ENCODE data around the gene ADTRP.
A peak's percentile ranks its signal among the peaks of the same experiment; 100 is the strongest.

Gene ADTRP

GRCh38 chr6:11702089-11702488, 76.5 kb downstream of the ADTRP start:
- Histone ChIP-seq H3K27ac (ENCODE audit: low read depth, low read length) (no peak overlapping the region), H4K20me1 (ENCODE audit: low read depth, low read length) (no peaks in the 10 kb centered on the region), H3F3A (ENCODE audit: insufficient read depth) (no peaks in the 10 kb centered on the region), H3K9me3 (ENCODE audit: insufficient read depth, low read length) (no peaks in the 10 kb centered on the region), H3K4me3 (ENCODE audit: insufficient read depth, low read length, poor library complexity, severe bottlenecking) (no peak overlapping the region), H3K27me3 (ENCODE audit: low read length) (0 out of 2 replicates have a peak, but pooled peaks cover 3% of the 10 kb centered on the region), H3K9me2 (replicated peaks; ENCODE audit: insufficient read depth, low read length) (no peaks in the 10 kb centered on the region), H3K79me2 (ENCODE audit: insufficient read depth, low read length) (no peaks in the 10 kb centered on the region), H2AFZ (ENCODE audit: low read depth, low read length, severe bottlenecking) (no peak overlapping the region), H3K4me2 (ENCODE audit: low read depth, low read length, poor library complexity, severe bottlenecking) (no peak overlapping the region), H3K9ac (ENCODE audit: low read length) (no peak overlapping the region), H3K36me3 (ENCODE audit: low read length) (no peaks in the 10 kb centered on the region)
- TF ChIP-seq, protein P1, sequence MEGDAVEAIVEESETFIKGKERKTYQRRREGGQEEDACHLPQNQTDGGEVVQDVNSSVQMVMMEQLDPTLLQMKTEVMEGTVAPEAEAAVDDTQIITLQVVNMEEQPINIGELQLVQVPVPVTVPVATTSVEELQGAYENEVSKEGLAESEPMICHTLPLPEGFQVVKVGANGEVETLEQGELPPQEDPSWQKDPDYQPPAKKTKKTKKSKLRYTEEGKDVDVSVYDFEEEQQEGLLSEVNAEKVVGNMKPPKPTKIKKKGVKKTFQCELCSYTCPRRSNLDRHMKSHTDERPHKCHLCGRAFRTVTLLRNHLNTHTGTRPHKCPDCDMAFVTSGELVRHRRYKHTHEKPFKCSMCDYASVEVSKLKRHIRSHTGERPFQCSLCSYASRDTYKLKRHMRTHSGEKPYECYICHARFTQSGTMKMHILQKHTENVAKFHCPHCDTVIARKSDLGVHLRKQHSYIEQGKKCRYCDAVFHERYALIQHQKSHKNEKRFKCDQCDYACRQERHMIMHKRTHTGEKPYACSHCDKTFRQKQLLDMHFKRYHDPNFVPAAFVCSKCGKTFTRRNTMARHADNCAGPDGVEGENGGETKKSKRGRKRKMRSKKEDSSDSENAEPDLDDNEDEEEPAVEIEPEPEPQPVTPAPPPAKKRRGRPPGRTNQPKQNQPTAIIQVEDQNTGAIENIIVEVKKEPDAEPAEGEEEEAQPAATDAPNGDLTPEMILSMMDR (IDR thresholded peaks at IDR 0.05; ENCODE audit: insufficient read depth, low read length, poor library complexity, severe bottlenecking), result no peak
- TF ChIP-seq EZH2phosphoT487 (conservative IDR thresholded peaks at IDR 0.05; ENCODE audit: low read length), result no peak

DNA sequence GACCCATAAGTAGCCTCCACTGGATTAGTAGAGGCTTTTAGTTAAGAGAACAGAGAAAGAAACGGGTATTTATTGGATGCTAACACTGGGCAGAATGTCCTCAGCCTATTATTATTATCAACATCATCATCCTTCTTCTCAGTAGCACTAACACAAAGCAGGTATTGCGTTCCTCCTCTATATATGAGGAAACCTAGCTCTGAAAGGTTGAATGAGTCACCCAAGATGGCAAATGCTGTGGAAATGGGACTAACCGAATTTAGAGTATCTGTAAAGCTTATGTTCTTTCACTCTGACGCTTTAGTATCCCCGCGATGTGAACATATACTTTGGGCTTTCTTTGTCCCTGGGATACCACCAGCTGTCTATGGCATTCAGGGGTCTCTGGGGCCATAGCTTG, 77.0 kb downstream of the ADTRP start:
- Histone ChIP-seq H3K9me2 (replicated peaks; ENCODE audit: insufficient read depth, low read length) (no peaks in the 10 kb centered on the region), H3K9ac (ENCODE audit: low read length) (no peak overlapping the region), H3K9me3 (ENCODE audit: insufficient read depth, low read length) (no peaks in the 10 kb centered on the region), H3F3A (ENCODE audit: insufficient read depth) (no peaks in the 10 kb centered on the region), H3K27me3 (ENCODE audit: low read length) (0 out of 2 replicates have a peak, but pooled peaks cover 3% of the 10 kb centered on the region), H3K4me2 (ENCODE audit: low read depth, low read length, poor library complexity, severe bottlenecking) (no peak overlapping the region), H2AFZ (ENCODE audit: low read depth, low read length, severe bottlenecking) (no peak overlapping the region), H3K27ac (ENCODE audit: low read depth, low read length) (no peak overlapping the region), H4K20me1 (ENCODE audit: low read depth, low read length) (no peaks in the 10 kb centered on the region), H3K79me2 (ENCODE audit: insufficient read depth, low read length) (no peaks in the 10 kb centered on the region), H3K36me3 (ENCODE audit: low read length) (no peaks in the 10 kb centered on the region), H3K4me3 (ENCODE audit: insufficient read depth, low read length, poor library complexity, severe bottlenecking) (no peak overlapping the region)
- TF ChIP-seq, protein P1 (IDR thresholded peaks at IDR 0.05; ENCODE audit: insufficient read depth, low read length, poor library complexity, severe bottlenecking), result no peak
- no peak for TF ChIP-seq EZH2phosphoT487 (conservative IDR thresholded peaks at IDR 0.05; ENCODE audit: low read length)

GRCh38 chr6:11700118-11700718, 78.4 kb downstream of the ADTRP start:
- Histone ChIP-seq H3F3A (ENCODE audit: insufficient read depth) (no peaks in the 10 kb centered on the region), H3K9me2 (replicated peaks; ENCODE audit: insufficient read depth, low read length) (no peaks in the 10 kb centered on the region), H3K36me3 (ENCODE audit: low read length) (no peaks in the 10 kb centered on the region), H3K9me3 (ENCODE audit: insufficient read depth, low read length) (no peaks in the 10 kb centered on the region), H2AFZ (ENCODE audit: low read depth, low read length, severe bottlenecking) (no peak overlapping the region), H4K20me1 (ENCODE audit: low read depth, low read length) (no peaks in the 10 kb centered on the region), H3K4me2 (ENCODE audit: low read depth, low read length, poor library complexity, severe bottlenecking) (no peak overlapping the region), H3K9ac (ENCODE audit: low read length) (no peak overlapping the region), H3K79me2 (ENCODE audit: insufficient read depth, low read length) (no peaks in the 10 kb centered on the region), H3K27me3 (ENCODE audit: low read length) (0 out of 2 replicates have a peak, but pooled peaks cover 3% of the 10 kb centered on the region), H3K4me3 (ENCODE audit: insufficient read depth, low read length, poor library complexity, severe bottlenecking) (no peak overlapping the region), H3K27ac (ENCODE audit: low read depth, low read length) (no peak overlapping the region)
- TF ChIP-seq EZH2phosphoT487 (conservative IDR thresholded peaks at IDR 0.05; ENCODE audit: low read length), result no peak
- TF ChIP-seq, protein P1 (IDR thresholded peaks at IDR 0.05; ENCODE audit: insufficient read depth, low read length, poor library complexity, severe bottlenecking), result peak; percentile 51
